DMS53 (cell line): Measurements from ENCODE around the gene CTAG1A.
"Not testable (repeated sequence)": the region's sequence is repeated elsewhere in the genome, so short reads cannot be mapped to it uniquely, and the experiment has no call there.

ENCODE experiments used
- DNase-seq: peaks from one replicate; lab custom pipeline; 2025; lab: John Stamatoyannopoulos, UW

CTAG1A gene

DNA sequence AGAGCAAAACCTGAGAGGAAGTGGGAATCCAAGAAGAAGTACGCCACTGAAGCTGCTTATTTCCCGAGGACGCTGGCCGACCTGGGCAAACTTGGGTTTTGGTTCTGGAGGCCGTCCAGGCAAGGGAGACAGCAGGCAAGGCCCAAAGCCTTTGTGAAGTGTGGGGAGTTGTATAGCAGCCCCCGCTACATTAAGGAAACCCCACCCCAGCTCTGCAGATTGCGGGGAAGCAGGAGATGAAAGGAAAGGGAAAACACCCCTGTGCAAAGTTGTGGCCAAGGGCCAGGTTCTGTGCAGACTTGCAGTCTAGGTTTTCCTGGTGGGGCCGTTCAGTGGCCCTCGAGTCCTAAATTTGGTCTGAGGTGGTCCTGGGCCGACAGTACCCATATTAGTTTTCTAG lies 11.9 kb upstream of the CTAG1A start:
- DNase-seq = not testable (repeated sequence)

DNA sequence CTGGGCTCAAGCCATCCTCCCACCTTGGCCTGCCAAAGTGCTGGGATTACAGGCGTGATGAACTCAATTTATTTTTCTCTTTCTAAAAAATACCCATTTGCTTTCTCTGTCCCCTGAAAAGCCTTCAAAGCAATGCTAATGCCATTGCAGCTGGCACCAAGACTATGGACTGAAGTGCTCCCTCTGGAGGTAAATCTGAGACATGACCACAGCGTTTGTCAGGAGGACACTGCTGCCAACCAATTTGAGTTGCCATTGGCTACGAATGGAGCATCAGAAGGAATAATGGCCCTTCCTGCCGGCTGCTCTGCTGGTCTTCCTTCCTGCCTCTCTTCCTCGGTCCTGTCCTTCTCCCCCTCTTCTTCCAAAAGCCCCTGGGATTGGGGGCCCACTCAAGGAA lies 9.9 kb upstream of the CTAG1A start:
- not testable (repeated sequence) for DNase-seq

DNA sequence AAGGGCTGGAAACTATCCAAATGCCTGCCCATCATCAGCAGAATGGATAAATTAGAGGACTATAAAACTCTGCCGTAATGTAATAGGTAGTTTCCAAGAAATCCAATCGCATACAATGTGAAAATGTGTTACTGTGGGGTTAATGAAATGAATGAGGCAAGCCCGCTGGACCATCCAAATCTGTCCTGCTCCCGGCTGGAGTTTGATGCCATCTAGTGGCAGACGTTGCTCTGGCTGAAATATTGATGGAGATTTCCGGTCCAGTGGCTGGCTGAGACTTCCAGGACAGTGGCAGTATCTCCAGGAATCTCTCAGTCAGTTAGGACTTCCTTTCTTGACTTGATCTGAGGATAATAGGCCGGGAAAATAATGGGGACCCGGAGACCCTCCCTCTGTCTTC lies 1.9 kb upstream of the CTAG1A start:
- DNase-seq = not testable (repeated sequence)

DNA sequence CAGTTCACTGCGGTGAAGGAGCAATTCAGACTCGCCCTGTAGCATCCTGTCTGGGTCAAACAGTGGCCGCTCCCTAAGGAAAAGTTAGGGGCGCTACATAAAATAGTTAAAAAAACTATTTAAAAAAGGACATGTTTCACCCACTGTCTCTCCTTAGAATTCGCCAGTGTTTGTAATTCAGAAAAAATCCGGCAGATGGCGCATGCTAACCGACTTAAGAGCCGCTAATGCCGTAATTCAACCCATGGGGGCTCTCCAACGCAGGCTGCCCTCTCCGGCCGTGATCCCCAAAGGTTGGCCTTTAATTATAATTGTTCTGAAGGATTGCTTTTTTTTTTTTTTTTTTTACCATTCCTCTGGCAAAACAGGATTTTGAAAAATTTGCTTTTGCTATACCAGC lies 5.5 kb downstream of the CTAG1A start:
- not testable (repeated sequence) for DNase-seq

DNA sequence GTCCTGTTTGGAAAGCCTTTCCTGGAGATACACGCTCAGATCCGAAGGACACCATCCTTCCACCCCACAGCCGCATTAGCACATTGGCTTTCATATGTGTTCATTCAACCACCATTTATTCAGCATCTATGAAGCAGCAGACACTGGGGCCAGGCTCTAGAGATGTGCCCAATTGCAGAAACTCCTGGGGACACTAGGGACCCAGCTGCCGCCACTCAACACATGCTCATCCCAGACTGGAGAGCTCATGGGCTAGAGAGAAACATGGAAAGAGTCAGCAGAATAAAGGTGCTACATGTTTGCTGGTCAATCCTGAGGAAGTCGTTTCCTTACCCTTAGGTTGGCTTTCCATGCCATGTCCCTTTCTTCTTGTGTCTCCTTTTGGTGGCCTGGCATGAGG lies 7.6 kb downstream of the CTAG1A start:
- no peak for DNase-seq

DNA sequence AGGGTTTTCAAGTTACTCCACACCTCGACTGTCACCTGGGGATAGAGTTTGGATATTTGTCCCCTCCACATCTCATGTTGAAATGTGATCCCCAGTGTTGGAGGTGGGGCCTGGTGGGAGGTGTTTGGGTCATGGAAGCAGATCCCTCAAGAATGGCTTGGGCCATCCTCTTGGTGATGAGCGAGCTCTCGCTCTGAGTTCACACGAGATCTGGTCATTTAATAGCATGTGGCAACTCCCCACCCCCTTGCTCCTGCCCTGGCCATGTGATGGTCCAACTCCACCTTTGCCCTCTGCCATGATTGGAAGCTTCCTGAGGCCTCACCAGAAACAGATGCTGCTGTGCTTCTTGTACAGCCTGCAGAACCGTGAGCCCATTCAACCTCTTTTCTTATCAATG lies 8.3 kb downstream of the CTAG1A start:
- DNase-seq = no peak

DNA sequence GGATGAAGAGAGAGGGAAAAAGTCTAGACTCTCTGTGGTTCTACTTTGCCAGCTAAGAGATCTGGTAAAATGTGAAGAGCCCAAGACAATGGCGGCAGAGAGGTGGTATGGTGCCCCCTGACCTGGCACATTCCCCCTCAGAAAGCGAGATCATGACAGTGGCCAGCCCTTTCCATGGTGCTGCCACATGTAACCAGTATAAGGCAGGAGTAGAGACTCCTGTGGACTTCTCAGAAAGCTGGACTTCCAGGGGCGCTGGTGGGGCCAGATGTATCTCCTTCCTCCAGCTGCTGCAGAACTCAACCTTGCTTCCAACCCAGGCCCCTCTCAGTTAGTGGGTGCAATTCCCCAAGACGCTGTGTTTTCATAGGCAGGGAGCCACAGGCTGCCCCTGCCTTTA lies 9.6 kb downstream of the CTAG1A start:
- no peak for DNase-seq

DNA sequence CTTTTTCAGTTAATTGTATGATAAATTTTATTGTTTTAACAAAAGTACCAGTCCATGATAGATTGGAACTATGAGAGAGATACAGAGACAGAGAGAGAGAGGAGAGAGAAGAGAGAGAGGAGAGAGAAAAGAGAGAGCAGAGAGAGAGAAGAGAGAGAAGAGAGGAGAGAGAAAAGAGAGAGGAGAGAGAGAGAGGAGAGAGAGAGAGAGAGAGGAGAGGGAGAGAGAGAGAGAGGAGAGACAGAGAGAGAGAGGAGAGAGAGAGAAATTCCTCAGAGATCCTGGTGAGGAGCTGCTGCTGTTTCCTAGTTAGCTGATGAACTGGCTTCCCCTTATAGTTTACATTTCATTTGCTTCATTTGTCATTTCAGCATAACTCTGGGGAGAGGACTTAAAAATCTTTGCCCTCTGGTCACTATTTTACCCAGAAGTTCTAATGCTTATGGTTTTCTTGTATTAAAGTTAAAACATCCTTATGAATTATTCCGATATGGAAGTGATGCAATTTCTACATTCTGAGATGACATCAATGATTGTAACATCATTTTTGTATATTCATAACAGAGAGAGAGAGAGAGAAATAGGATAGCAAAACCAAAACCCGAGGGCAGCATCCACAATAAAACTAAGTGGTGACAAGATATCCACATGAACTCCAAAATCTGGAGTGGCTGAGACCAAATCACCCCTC lies 10.8 kb downstream of the CTAG1A start:
- DNase-seq = no peak

DNA sequence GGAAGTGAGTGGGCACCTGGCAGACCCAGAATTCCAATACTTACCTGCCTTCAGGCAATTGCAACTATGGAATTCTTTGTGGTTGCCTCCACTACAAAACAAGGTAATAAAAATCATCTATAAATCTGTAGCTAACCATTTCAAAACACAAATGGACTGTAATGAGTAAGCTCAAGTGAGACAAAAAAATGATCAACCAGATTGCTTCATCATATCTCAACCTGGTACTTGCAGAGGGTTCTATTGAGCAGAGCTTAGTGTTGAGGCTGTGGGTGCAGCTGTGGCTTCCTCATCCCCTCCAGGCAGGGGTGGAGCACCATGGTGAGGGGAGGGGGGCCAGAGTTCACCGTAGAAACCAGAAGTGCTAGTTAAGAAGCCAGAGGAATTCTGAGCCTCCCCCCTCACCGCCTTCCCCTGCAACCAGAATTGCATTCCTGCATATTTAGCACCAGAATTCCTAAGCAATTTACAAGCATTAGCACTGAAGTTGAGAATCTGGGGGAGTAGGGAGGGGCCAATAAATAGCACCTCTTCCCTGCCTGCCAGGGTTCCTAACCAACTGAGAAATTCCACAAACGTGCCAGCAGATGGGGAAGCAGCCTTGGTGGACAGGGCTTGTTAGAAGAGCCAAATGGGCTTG lies 11.5 kb downstream of the CTAG1A start:
- DNase-seq = no peak

DNA sequence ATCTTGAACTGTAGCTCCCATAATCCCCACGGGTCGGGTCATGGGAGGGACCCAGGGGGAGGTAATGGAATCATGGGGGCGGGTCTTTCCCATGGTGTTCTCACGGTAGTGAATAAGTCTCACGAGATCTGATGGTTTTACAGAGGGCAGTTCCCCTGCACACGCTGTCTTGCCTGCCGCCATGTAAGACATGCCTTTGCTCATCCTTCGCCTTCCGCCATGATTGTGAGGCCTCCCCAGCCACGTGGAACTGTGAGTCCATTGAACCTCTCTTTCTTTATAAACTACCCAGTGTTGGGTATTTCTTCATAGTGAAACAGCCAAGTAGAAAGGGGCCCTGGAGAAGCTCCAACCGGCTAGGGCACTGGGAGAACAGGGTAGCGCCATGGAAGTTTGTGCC lies 12.3 kb downstream of the CTAG1A start:
- no peak for DNase-seq

DNA sequence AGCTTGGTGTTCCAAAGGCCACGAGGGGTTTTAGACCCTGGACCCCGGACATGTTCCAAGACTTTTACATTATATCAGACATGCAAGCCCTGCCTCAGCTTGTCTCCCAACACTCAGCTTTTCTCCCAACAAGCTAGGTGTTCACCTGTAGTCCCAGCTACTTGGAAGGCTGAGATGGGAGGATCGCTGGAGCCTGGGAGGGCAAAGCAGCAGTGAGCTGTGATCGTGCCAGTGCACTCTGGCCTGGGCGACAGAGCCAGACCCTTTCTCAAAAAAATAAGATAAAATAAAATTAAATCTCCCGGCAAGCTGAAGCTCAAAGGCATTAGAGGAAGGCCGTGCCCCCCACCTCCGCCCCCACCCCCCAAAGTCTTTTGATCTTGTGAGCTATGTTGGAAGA lies 13.7 kb downstream of the CTAG1A start:
- no peak for DNase-seq

DNA sequence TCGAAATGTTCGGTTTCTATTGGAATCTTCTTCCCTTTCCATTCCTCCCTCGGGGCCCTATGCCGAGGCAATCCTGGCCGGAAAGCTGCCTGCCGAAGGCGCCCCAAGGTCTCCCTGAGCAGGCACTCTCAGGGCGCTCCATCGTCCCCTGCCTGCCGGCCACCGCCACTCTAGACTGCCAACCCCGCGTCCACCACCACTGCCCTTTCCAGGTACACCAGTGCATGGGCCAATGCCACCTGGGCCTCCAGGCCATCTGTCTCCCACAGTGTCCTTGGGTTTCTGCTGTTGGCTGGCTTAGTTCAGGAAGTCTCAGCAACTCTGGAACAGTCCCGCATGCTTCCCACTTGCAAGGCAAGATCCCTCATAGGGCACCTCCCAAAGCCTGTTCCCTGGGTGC lies 14.6 kb downstream of the CTAG1A start:
- DNase-seq = no peak

DNA sequence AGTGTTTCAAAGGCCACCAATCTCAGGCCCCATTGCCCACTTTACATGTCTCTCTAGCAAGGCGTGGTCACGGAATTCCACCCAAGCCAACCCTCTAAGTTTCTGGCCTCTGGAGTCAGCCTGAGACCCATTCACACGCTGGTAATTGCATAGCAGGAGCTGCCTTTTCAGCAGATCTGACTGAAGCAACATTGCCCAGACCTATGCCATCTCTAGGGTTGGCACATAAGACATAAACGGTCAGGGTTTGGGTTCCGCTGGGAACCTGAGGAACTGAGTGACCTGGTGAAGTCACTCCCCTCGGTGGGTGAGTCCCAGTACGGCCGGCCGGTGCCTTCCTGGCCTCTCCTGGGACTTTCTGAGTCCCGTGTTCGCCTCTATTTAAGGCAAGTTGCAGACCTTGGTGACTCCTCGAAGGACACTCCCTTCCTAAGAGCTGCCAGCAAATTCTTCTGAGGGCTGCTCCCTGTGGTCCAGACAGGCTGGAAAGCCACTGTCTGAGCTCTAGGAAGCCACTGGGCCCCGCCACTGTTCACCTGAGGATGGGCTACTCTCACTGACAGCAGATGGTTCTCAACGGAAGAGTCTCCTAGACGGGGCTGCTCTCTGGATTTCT lies 15.9 kb downstream of the CTAG1A start:
- DNase-seq = no peak

DNA sequence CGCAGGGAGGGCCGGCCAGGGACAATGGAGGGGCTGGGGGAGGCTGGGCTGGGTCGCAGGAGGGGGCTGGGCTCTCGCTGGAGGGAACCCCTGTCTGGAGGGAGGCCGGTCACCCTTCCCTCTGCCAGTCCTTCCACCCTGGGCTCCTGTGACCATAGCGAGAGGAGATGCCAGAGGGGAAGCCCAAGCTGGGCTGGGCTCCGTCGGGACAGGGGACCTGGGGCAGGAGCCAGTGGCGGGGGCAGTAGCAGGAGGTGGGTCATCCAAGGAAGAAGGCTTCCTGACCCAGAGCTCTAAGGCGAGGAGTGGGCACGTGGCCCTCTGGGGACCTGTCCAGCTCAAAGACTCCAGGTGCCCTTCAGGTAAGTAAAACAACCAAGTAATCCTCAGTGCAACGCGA lies 17.3 kb downstream of the CTAG1A start:
- no peak for DNase-seq

DNA sequence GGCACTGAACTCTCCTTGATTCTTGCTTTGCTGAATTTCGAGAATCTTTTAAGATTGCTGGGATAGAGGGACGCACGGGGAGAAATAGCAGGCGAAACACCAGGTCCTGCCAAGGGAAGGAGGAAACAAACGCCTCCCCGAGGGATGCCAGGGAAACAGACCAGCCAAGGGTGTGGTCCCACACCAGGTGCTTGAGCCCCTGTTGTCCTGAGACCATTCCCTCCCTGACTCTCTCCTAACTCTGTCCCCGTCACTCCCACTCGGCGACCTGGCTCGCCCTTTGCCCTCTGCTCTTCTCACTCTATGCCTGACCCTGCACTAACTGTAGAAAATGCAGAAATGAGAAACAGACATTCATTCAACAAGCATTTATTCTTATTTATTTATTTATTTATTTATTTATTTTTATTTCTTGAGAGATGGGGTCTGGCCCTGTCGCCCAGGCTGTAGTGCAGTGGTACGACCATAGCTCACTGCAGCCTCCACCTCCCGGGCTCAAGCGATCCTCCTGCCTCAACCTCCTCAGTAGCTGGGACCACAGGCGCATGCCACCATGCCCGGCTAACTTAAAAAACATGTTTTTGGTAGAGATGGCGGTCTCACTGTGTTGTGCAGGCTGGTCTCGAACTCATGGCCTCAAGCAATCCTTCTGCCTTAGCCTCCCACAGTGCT lies 18.0 kb downstream of the CTAG1A start:
- DNase-seq = no peak

DNA sequence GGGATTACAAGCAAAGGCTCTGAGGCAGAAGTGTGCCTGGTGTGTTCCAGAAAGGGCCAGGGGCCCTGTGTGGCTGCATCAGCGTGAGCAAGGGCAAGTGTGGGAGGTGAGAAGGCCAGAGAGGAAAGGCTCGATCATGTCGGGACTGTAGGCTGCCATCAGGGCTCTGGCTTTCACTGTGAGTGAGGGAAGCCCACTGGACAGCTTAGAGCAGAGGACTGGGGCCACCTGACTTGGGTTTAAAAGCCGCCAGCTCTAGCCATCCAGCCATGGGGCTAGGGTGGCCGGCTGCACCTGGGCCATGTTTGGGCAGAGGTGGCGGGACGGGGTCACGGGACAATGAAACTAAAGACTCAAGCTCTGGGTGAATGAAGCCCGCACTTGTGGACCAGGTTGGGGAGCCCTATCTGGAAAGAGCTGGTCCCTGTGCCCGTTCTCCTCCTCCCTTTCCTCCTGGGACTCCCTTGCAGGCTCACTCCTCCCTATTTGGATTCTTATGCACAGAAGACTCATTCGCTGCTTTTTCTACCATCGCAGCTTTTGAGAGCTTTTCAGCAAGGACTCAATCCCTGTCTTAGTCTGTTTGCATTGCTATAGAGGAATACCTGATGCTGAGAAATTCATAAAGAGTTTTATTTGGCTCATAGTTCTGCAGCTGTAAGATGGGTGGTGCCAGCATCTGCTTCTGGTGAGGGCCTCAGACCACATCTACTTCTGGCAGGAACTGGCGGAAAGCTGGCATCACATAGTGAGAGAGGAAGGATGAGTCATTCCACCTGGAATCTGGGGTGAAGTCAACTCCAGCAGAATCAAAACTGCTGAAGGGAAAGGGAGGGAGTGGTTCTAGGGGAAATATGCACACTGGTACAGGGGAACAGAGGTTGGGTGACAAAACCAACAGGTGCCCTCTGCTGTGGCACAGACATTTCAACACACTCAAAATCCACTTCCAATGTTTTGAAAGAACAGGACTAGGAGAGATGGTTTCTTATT lies 18.8 kb downstream of the CTAG1A start:
- peak; percentile 67 for DNase-seq

DNA sequence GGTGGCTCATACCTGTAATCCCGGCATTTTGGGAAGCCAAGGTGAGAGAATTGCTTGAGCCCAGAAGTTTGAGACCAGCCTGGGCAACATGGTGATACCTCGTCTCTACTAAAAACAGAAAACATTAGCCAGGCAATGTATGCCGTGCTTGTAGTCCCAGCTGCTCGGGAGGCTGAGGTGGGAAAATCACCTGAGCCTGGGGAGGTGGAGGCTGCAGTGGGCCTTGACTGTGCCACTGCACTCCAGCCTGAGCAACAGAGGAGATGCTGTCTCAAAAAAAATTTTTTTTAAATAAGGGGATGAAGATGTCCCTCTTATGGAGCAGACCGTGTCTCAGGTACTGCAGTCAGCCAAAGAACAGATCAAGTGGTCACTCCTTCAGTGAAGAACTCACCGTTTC lies 20.6 kb downstream of the CTAG1A start:
- DNase-seq = no peak

DNA sequence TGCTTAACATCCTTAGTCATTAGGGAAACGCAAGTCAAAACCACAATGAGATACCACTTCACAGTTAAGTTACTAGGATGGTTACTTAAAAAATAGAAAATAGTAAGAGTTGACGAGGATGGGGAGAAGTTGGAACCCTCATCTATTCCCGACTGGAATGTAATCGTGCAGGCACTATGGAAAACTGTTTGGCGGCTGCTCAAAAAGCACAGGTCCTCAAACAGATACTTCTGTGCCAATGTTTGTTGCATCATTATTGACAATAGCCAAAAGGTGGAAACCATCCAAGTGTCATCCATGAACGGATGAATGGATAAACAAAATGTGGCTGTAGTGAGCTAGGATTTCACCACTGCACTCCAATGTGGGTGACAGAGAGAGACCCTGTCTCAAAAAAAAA lies 22.4 kb downstream of the CTAG1A start:
- DNase-seq = peak; percentile 84

DNA sequence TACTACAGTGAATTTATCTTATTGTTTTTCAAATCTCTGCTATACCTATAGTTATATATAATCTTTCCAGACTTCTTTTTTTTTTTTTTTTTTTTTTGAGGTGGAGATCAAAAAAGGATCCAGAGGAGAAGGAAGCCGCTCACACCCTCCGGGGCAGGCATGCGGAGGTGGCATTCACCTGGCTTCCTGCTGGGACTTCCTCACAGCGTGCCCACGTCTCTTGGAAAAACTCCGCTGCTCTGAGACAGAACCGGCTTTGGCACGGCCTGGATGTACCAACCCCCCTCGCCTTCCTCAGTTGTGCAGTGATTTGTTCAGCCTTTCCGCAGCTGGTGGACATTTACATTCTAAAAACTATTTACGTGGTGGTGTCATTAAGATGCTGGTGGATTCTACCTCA lies 23.0 kb downstream of the CTAG1A start:
- DNase-seq = not testable (repeated sequence)

DNA sequence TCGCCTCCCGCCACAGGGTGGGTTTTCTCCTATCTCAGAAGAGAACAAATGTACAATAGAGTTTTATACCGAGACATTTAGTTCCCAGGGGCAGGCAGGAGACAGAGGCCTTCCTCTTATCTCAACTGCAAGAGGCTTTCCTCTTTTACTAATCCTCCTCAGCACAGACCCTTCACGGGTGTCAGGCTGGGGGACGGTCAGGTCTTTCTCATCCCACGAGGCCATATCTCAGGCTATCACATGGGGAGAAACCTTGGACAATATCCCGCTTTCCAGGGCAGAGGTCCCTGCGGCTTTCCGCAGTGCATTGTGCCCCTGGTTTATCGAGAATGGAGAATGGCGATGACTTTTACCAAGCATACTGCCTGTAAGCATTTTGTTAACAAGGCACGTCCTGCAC lies 23.9 kb downstream of the CTAG1A start:
- DNase-seq = not testable (repeated sequence)

DNA sequence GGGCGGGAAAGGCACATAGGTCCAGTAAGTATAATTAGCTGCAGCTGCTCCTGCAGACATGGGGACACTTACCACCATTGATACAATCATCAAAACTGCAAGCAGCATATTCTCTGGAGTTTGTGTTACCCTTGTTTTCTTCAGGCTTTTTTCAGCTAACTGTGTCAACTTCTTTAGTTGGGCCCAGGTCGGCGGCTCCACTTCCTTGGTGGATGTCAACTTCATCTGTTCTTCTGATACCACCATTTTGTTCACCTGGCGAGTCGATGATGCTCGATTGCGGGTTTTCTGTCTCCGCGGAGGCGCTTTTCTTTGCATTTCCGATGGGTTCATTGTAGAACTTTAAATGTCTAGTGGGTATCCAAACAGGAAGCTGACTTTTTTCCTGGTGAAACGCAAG lies 26.2 kb downstream of the CTAG1A start:
- not testable (repeated sequence) for DNase-seq

DNA sequence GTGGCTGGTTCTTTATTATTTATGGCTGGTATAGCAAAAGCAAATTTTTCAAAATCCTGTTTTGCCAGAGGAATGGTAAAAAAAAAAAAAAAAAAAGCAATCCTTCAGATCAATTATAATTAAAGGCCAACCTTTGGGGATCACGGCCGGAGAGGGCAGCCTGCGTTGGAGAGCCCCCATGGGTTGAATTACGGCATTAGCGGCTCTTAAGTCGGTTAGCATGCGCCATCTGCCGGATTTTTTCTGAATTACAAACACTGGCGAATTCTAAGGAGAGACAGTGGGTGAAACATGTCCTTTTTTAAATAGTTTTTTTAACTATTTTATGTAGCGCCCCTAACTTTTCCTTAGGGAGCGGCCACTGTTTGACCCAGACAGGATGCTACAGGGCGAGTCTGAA lies 28.7 kb downstream of the CTAG1A start:
- not testable (repeated sequence) for DNase-seq
